NCI-H1930 (cell line): ENCODE results near the gene ASXL1.

Experiments used
- DNase-seq, 2 experiments: peaks; one replicate each; lab custom pipeline; 2025; lab: John Stamatoyannopoulos, UW

ASXL1 gene

DNA sequence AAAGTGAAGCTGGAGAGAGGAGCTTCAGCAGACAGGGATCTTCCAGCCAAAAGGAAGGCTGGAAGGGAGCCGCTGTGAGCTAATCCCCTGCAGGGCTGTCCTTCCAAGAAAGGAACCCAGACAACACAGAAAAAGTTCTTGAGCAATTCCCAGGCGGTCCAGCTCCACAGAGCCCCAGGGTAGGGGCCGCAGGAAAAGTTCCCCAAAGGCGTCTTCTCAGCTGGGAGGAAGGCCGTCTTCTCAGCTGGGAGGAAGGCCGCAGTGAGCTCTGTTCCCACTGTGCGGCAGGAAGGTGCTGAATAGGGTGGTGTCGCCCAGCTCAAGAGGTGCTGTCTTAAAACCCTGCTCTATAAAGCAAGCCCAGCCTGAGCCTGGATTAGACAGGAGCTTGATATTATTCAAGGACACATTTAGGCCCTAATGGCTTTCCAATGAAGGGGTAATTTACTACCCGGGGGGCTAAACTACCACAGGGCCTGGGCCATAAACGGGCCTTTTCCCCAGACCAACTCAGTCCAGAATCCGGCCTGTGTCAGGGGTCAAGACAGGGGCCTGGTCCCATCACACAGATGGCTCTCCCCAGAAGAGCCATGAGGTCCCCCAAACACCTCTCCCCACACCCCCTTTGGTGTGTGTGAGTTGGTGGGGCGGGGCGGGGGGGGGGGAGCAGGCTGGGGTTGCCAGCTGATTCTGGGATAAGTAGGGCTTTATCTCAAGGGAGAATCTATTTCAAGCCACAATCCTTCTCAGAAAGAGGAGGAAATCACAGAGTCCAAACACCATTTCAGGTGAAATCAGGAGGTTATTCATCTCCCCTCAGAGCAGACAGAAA lies 123.4 kb downstream of the ASXL1 start:
- DNase-seq = no peak

DNA sequence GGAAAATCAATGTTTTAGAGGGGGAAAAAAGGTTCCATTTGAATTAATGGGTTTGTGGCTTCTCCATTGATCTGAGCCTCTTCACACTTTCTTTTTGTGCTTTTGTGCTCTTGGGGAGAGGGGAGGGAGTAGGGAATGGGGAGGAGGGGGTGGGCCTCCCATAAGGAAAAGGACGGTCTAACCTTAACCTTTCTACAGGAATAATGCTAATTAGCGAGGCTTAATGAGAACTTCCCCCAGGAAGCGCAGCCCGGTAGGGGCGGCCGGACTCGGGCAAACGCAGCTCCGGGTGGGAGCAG lies 124.0 kb downstream of the ASXL1 start:
- no peak for DNase-seq

DNA sequence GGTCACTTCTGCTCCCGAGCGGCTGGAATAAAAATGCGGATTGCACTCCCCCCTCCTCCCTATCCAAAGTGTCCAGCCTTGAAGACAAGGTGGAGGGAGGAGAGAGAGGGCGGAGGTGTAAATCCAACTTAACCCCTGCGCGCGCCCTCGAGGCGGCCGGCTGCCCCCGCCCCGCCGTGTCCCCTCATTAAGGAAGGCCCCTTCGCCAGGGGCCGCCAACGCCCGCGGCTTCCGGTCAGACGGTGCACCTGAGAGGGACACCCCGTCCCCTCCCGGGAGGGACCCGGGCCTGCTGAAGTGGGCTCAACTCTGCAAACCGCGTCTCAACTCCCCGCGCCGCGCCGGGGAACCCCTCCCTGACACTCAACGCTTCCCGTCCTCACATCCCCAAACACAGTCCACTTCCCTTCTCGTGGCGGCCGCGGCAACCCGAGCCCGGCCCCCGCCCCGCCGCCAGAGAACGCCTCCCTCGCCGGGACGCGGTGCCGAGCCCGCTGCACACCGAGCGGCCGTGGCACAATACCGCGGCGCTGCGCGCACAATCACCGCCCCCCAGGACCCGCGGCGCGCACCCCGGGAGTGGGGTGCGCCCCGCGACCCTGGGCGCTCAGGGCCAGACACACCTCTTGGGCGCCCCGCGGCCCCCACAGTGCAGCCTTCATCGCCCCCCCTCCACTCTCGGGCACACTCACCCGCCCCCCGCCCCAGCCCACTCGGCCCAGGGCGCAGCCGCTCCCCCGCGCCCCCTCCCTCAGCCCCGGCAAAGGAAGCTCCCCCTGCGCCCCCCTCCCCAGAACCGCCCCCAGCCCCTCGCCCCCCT lies 124.5 kb downstream of the ASXL1 start:
- no peak for DNase-seq

DNA sequence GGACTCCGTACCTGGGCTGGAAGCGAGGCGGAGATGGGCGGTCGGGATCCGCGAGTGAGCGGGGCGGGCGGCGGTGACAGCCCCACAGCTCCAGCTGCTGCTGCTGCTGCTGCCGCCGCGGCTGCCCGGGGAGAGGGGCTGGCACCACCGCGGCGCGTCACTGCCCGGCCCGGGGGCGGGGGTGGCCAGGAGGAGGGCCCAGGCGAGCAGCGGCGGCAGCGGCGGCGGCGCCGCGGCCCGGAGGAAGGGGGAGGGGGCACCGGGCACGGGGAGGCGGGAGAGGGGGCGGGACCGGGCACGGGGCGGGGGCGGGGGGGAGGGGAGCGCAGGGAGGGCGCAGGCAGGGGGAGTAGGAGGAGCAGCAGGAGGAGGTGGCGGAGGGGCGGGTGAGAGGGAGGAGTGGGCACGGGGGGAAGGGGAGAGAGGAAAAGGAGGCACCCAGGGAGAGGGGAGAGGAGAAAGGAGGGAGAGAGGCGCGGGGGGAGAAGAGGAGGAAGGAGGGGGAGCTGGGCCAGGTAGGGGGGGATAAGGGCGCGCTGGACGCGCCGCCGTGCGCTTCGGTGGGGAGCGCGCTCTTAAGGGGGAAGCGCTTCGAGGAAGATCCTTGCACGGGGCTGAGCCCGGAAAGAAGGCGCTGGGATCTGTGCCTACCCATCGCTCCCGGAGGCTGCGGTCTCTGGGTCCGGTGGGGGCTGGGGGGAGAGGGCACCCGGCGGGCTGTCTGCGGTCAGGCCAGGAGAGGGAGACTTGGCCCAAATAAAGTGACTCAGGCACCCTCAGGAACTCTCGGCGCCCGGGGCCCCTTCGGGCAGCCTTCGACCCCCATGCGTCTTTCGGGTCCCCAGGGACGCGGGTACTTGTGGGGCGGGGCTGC lies 125.5 kb downstream of the ASXL1 start:
- DNase-seq = peak; percentile 87 to 89

DNA sequence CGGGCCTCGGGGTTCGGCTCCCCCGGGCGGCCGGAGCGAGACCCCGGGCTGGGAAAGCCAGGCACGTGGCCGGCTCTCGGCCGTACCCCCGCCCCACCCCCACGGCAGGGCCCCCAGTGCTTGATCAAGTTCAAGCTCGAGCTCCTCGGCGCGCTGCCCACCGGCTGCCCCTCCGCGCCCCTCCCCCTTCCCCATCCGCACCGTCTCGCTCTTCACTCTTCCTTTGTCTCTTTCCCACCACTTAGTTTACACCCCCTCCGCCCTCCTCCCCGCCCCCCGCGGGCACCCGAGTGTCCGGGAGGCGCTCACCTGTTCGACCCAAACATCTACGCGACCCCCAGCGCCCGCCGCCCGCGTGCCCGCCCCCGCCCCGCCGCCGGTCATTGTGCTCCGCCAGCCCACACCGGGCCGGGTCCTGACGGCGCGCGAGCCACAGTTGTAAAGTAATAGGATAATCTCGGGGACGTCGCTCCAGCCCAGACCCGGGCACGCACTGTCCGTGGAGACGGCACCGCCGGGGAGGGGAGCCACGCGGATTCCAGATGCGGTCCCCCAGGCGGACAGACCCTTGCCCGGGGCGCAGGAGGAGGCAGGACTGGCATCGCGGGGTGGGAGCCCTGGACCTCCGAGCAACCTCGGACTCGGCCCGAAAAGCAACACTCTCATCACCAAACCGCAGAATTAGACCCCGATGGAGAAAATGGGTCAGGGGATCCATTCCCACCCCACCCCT lies 126.3 kb downstream of the ASXL1 start:
- DNase-seq = peak; percentile 57 to 62

DNA sequence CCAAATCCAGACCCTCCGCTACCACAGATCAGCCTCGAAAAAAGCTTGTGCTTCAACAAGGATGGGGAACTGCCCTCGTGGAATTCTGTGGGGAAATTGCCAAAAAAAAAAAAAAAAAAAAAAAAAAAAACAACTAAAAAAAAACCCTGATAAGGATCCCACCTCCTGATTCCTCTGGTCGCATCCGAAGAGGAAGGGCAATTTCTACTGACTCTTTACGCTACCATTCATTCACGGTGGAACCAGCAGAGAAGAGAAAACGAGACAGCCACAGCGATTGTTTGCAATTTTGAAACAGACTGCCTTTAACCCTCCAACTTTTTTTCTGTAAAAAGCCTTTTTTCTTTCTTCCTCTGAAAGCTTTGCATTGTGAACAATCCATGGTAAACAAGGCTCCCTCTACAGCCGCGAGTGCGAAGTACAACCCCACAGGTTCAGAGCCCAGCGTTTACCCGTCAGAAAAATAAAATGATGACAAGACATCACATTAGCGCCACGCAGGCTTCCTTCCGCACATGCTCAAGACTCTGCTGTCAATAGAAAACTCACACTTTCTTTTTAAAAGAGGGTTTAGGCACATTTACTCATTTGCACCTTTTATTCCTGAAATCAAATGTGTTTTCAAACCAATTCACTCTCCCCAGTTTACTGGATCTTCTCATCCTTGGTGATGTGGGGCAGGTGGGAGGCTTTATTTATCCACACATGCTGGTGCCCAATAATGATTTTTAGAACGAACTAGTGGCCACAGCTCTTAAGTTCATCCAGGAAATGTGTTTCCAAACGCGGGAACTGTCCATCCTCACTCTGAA lies 127.0 kb downstream of the ASXL1 start:
- DNase-seq = peak; percentile 67 to 78

DNA sequence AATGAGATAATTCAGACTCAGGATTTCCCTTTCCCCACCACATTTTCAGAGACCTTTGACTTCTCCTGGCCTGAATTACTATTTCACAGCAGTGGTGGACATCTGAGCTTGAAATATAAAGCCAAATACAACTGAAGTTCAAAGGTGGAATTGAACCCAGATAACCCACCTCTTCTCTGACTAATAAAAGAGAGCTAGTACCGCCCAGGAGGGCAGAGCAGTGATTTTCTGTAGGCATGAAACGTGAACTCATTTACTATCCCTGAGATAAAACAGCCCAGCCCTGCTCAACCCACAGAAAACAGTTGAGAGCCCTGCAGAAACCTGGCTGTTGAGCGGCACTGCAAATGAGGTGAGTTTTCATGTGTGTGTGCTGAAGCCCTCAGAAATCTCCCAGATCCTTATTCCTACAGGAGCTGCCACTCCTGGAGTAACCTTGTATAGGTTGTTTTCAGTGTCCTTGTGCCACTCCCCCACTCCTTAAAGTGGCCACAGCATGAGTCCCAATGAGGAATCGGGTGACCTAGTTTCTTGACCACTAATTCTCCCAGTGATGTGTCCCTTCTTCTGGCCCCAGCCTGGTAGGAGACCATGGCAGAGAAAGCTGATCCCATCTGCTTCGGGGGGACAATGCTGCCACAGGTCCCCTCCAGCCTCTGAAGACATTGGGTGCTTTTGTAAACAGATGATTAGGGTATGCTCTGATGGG lies 127.8 kb downstream of the ASXL1 start:
- no peak for DNase-seq

DNA sequence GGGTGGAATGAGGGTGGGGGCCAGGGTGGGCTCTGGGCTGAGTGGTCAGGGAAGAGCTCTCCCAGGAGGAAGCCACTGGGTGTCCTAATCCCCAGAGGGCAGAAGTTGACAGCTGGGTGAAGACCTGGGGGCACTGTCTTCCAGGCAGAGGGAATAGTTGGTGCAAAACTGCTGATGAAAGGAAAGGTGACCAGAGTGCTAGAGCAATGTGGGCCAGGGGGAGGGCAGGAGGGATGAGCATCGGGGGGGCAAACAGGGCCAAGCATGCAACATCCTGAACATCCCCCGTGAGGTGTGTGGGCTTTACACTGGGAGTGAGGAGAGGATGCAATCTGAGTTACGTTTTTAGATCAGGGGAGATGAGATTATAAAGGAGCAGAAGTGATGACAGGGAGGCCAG lies 129.2 kb downstream of the ASXL1 start:
- no peak for DNase-seq

DNA sequence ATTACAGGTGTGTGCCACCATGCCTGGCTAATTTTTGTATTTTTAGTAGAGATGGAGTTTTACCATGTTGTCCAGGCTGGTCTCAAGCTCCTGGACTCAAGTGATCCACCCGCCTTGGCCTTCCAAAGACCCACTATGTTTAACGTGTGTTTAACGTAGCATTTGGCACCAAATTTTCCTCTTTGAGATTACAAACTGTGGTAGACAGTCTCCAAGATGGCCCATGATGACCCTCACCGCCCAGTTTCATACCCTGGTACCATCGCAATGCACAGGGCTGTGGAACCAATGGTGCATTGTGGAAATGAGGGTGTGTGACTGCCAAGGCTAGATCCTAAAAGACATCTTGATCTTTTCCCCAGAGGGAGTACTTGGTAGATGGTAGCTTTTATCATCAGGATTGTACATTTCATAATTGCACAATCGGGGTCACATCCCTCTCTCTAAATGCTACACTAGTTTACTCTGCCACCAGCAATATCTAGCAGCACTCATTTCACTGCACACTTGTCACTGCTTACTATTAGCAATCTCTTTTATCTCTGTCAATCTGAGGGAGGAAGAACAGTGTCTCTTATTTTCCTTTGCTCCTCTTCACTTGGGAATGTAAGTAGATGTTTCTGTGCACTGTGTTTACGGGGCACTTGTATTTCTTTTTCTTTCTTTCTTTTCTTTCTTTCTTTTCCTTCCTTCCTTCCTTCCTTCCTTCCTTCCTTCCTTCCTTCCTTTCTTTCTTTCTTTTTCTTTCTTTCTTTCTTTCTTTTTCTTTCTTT lies 130.1 kb downstream of the ASXL1 start:
- DNase-seq = no peak
